Chondrocyte (in vitro differentiated cells): ENCODE results near the gene SLC35A4. TPM values are rescaled to one million over a fixed set of nuclear protein-coding genes. Genes with fewer than 3 reads are reported as not detected.

Experiments
- DNase-seq: peaks from one replicate; pipeline ENCODE4 v3.0.0; 2021; ENCODE audit warnings: mixed read lengths, low spot score
- H3K27ac Mint-ChIP-seq: one replicate; pipeline ENCODE4 v1.8.0; 2021; ENCODE audit warnings: mild to moderate bottlenecking, moderate library complexity, mixed read lengths; ENCODE audit not compliant: unreplicated experiment
- H3K27me3 Mint-ChIP-seq: 2 replicates; pipeline ENCODE4 v1.8.0; 2021; ENCODE audit warnings: low read depth, mixed read lengths
- H3K36me3 Mint-ChIP-seq: 2 replicates; pipeline ENCODE4 v1.8.0; 2021; ENCODE audit warnings: low read depth, mixed read lengths
- H3K4me1 Mint-ChIP-seq: 2 replicates; pipeline ENCODE4 v1.8.0; 2021; ENCODE audit warnings: low read depth, mild to moderate bottlenecking, mixed read lengths
- H3K4me3 Mint-ChIP-seq: one replicate; pipeline ENCODE4 v1.8.0; 2021; ENCODE audit warnings: mild to moderate bottlenecking, moderate library complexity, mixed read lengths; ENCODE audit not compliant: unreplicated experiment
- H3K9me3 Mint-ChIP-seq: 2 replicates; pipeline ENCODE4 v1.8.0; 2021; ENCODE audit warnings: low read depth, mixed read lengths
- CTCF ChIP-seq: fragments of 200-600 bp; sonication (generic); IDR thresholded peaks from 2 replicates; pipeline ENCODE4 v1.5.0; 2021; ENCODE audit warnings: antibody characterized with exemption, mild to moderate bottlenecking, moderate library complexity
- long read RNA-seq: library from polyadenylated mRNA; stranded (forward); transcript quantifications from one replicate; pipeline ENCODE4 v2.0.0, GENCODE V29; 2021
- total RNA-seq: library from RNA; stranded (reverse); gene quantifications from 3 replicates; pipeline ENCODE4 v1.2.1, GENCODE V29; 2021

SLC35A4 gene
- 74.3 to 99.4 TPM (median 79.2 TPM) in 3 replicates for total RNA-seq
- long read RNA-seq, transcript SLC35A4-201 (3 exons, 3,041 nt), result major isoform, 176 of 197 reads
- long read RNA-seq, partial matches to known transcripts, result 16 of 197 reads
- long read RNA-seq, other reads (novel, unspliced or antisense), result 1 of 197 reads

DNA sequence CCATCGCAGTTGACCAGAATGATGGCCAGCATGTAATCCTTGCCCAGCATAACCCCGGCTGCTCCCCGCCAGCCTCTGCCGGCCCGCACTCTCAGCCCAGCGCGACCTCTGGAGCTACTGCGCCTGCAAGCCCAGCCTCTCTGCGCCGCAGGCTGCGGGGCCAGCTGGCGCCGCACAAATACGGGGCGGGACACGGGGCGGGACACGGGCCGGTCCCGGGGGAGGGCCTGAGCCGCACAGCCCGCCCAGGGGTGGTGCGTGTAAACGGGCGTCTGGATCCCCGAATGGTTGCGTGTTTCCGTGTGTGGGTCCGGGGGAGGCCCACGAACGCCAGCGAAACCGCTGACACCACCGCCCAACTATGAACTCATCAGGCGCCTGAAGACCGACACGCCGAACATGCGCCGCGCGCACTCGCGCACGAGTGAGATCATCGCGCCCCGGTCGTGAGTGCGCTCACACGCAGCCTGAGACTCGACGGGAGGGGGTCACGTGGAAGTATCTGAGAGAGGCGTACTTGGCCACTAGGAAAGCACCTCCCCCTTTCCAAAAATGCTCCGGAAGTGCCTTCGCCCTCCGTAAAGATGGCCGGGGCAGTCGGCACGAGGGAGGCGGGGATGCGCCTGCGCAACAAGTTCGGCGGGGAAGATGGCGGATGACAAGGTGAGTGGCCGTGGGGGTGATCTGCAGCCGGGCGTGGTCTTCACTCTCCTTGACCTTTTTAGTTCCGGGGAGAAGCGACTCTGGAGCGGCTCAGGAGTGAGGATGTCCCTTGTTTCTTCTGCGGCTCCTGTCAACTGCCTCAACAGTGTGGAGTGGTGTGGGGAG, at the start of gene SLC35A4, which contains the start of gene APBB3:
Gene SLC35A4 (plus strand): TSS at position 633 of the 828 bp plus-strand sequence. CDS start 2,342 bp downstream, outside the sequence.
Gene APBB3 (minus strand): TSS at position 403 of the 828 bp plus-strand sequence. CDS start 353 bp downstream, at position 50.
- peak within 1 kb of the TSS; percentile 97 for H3K27ac Mint-ChIP-seq
- H3K4me1 Mint-ChIP-seq, result peaks cover 44% of the 10 kb centered on the region
- no peak for TF ChIP-seq CTCF
- no peaks in the 10 kb centered on the region for H3K9me3 Mint-ChIP-seq
- H3K36me3 Mint-ChIP-seq, result peaks cover 18% of the 10 kb centered on the region
- no peaks in the 10 kb centered on the region for H3K27me3 Mint-ChIP-seq
- peak within 1 kb of the TSS; percentile 95 for H3K4me3 Mint-ChIP-seq
- DNase-seq, result peak; percentile 99

GRCh38 chr5:140524003-140524402, 40.6 kb upstream of the SLC35A4 start:
- H3K27ac Mint-ChIP-seq, result no peak overlapping the region
- TF ChIP-seq CTCF, result no peak
- H3K4me3 Mint-ChIP-seq, result no peak overlapping the region
- peaks cover 24% of the 10 kb centered on the region for H3K36me3 Mint-ChIP-seq
- no peaks in the 10 kb centered on the region for H3K4me1 Mint-ChIP-seq
- peaks cover 3% of the 10 kb centered on the region for H3K9me3 Mint-ChIP-seq
- DNase-seq, result no peak
- H3K27me3 Mint-ChIP-seq, result no peaks in the 10 kb centered on the region

- Mint-ChIP-seq H3K36me3 (peaks cover 23% of the 10 kb centered on the region), H3K9me3 (no peaks in the 10 kb centered on the region), H3K27me3 (no peaks in the 10 kb centered on the region), H3K4me1 (no peaks in the 10 kb centered on the region), H3K4me3 (no peak overlapping the region), H3K27ac (no peak overlapping the region)
- no peak for TF ChIP-seq CTCF
- no peak for DNase-seq
These were observed 24.4 kb upstream of the SLC35A4 start for GRCh38 chr5:140540227-140540626.

DNA sequence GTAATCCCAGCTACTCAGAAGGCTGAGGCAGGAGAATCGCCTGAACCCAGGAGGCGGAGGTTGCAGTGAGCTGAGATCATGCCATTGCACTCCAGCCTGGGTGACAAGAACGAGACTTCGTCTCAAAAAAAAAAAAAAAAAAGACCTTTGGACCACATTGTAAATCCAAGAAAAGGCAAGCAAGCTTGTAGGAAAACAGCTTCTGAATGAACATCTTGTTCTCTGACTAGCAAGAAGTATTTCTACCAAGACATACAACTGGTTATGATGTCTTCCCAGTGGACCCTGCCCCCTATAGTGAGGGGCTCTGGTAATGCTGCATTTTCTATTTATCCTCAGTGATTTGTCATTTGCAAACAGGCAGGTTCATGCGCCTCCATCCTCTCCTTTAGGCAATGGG, 21.7 kb upstream of the SLC35A4 start:
- TF ChIP-seq CTCF, result no peak
- H3K27me3 Mint-ChIP-seq, result no peaks in the 10 kb centered on the region
- H3K9me3 Mint-ChIP-seq, result no peaks in the 10 kb centered on the region
- no peak overlapping the region for H3K4me3 Mint-ChIP-seq
- peaks cover 15% of the 10 kb centered on the region for H3K4me1 Mint-ChIP-seq
- no peak overlapping the region for H3K27ac Mint-ChIP-seq
- DNase-seq, result no peak
- peaks cover 17% of the 10 kb centered on the region for H3K36me3 Mint-ChIP-seq

DNA sequence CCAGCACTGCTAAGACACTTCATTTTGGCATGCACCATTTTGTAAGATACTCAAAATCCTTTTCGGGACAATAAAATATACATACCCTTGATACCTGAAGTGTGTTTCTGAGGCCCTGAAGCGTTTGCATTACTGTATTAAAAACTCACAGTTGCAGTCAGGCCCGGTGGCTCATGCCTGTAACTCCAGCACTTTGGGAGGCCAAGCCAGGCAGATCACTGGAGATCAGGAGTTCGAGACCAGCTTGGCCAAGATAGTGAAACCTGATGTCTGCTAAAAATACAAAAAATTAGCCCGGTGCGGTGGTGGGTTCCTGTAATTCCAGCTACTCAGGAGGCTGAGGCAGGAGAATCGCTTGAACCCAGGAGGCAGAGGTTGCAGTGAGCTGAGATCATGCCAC, 19.6 kb upstream of the SLC35A4 start:
- Mint-ChIP-seq H3K9me3 (no peaks in the 10 kb centered on the region), H3K36me3 (peaks cover 10% of the 10 kb centered on the region), H3K27ac (no peak overlapping the region), H3K27me3 (no peaks in the 10 kb centered on the region), H3K4me1 (peaks cover 34% of the 10 kb centered on the region), H3K4me3 (no peak overlapping the region)
- DNase-seq, result no peak
- TF ChIP-seq CTCF, result no peak
